GM13977 (cell line): ENCODE measurements around the gene LYZL6.
"Not testable (repeated sequence)": the region's sequence is repeated elsewhere in the genome, so short reads cannot be mapped to it uniquely, and the experiment has no call there.

Experiments used
- DNase-seq: peaks from one replicate; pipeline ENCODE4 v3.0.0; 2012; ENCODE audit warnings: low spot score
- in situ Hi-C: fragments of 300-500 bp; cut with MboI; formaldehyde crosslinking; loops from one replicate; pipeline ENCODE4 v1.12.0; 2022; ENCODE audit warnings: low sequenced_read_pairs, low pct_unique_long_range_greater_than_20kb, mixed read lengths, inconsistent platforms; ENCODE audit not compliant: unreplicated experiment
- TF ChIP-seq, protein P1 (sequence below): IDR thresholded peaks from 2 replicates; pipeline ENCODE4 v1.5.1; 2012; ENCODE audit warnings: mild to moderate bottlenecking, control low read depth; ENCODE audit not compliant: insufficient read depth; ENCODE audit errors: extremely low read depth, missing control alignments

LYZL6 gene

DNA sequence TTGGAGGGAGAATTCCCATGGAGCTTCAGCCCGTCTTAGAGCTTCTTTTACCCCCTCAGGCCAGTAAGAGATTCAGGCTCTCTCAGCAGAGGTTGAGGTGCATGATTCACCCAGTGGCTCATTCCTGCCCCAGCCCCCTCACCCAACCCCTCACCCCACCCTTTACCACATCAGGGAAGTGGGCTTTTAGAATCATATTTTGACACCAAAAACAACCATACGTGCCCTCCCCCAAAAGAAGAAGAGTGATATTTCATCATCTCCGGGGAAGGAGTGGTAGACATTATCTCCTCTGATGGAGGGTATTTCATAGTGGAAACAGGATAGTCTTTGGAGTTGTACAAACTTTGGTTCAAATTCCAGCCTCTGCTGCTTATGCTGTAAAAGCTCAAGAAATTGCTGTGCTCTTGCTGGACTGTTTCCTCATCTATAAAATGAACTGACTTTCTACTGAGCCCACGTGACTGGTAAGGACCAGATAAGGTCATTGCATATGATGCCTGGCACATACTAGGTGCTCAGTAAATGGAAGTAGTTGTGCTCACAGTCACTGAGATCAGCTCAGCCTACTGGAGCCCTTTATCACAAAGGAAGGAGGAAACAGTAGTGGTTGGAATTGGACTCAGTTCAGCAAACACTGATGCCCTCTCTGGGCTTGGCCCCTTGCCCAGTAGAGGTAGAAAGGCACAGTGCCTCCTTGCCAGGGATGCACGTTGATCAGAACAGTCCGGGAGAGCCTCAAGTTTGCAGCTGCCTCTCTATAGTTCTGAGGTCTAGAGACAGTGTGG lies 45.0 kb downstream of the LYZL6 start:
- TF ChIP-seq, protein P1, sequence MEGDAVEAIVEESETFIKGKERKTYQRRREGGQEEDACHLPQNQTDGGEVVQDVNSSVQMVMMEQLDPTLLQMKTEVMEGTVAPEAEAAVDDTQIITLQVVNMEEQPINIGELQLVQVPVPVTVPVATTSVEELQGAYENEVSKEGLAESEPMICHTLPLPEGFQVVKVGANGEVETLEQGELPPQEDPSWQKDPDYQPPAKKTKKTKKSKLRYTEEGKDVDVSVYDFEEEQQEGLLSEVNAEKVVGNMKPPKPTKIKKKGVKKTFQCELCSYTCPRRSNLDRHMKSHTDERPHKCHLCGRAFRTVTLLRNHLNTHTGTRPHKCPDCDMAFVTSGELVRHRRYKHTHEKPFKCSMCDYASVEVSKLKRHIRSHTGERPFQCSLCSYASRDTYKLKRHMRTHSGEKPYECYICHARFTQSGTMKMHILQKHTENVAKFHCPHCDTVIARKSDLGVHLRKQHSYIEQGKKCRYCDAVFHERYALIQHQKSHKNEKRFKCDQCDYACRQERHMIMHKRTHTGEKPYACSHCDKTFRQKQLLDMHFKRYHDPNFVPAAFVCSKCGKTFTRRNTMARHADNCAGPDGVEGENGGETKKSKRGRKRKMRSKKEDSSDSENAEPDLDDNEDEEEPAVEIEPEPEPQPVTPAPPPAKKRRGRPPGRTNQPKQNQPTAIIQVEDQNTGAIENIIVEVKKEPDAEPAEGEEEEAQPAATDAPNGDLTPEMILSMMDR, result no peak
- DNase-seq, result no peak
- in situ Hi-C loops, result no loop called here

DNA sequence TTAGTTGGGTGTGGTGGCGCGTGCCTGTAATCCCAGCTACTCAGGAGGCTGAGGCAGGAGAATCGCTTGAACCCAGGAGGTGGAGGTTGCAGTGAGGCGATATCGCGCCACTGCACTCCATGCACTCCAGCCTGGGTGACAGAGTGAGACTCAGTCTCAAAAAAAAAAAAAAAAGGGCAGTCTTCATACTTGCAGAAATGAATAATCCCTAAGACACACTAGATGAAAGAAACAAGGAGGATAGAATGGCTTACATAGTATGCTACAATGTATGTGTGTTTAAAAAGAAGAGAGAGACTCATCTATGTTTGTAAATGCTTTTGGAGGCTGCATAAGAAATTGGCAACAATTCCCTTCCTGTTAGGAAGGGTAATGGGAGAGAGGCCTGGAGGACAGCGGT lies 45.7 kb downstream of the LYZL6 start:
- DNase-seq, in situ Hi-C loops: not testable (repeated sequence)

DNA sequence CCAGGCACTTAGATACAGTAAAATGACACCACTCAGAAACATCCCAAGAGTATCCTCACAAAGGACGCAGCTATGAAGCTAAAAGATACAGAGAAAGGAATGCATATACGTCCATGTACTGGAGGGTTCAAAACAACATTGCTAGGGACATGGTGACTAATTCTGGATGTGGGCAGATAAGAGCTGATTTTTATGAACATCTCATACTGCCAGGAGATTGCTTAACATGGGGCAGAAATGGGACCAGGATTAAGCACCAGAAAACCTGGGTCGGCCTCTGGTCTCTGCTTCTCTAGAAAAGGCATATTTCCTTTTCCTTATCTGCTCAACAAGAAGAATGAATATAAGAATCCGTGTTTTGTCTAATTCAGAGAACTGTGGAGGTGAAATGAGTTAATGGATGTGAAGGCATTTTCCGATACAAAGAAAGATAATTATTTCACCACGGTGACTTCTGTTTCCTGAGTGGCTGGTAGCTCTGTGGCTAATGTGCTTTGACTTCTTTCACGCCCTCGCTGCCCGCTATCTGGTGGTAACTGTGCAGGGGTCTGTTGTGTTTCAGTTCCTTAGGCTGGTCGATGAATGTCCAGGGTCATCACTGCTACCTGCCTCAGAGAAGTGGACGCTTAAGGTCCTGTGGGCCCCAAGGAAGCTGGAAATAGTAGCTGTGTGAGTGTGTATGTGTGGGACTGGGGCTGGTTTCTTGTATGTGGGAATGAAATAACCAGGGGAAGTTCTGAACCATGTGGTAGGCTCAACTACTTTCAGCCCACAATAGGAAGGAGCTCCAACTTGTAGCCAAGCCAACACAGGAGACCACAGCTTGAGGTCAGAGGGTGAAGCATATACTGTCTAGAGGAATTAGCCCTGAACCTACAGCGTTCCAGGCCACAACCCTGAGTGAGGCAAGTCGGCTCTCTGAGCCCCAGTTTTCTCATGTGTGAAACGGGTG lies 47.6 kb downstream of the LYZL6 start:
- peak; percentile 42 for DNase-seq
- in situ Hi-C loops, result no loop called here
- TF ChIP-seq, protein P1, result no peak

DNA sequence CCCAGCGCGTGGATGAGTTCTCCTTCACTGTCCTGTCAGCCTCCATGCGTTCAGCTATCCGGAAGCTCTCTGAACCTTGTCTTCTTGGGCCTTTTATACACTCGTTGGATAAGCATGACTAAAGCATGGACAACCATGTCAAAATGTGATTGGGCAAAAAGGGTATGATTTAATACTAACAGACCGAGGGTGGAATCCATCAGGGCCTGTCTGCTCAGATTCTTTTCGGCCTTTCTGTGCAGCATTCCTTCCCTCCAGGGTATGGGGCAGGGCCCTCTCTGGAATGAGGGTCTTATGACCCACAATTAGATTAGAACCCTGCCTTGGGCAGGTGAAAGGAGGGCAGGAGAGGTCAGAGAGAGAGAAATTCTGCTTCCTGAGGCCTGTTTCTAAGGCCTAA lies 49.3 kb downstream of the LYZL6 start:
- TF ChIP-seq, protein P1, result no peak
- no peak for DNase-seq
- in situ Hi-C loops, result no loop called here

DNA sequence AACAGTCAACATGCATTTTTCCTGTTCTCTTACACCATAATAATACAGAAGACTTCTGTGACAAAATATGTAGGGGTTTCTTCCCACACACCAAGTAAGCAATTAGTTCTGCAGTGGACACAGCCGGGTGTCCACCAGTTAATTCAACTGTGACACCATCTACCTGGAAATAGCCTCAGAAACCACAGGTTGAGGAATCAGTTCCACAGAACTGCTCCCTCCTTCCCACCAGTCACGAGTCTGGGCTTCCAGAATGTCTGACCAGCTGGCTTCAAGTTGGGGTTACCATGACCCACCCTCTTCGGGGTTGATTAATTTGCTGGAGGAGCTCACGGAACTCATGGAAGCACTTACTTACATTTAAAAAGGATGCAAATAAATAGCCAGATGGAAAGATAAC lies 49.8 kb downstream of the LYZL6 start:
- in situ Hi-C loops, result no loop called here
- TF ChIP-seq, protein P1, result no peak
- no peak for DNase-seq

DNA sequence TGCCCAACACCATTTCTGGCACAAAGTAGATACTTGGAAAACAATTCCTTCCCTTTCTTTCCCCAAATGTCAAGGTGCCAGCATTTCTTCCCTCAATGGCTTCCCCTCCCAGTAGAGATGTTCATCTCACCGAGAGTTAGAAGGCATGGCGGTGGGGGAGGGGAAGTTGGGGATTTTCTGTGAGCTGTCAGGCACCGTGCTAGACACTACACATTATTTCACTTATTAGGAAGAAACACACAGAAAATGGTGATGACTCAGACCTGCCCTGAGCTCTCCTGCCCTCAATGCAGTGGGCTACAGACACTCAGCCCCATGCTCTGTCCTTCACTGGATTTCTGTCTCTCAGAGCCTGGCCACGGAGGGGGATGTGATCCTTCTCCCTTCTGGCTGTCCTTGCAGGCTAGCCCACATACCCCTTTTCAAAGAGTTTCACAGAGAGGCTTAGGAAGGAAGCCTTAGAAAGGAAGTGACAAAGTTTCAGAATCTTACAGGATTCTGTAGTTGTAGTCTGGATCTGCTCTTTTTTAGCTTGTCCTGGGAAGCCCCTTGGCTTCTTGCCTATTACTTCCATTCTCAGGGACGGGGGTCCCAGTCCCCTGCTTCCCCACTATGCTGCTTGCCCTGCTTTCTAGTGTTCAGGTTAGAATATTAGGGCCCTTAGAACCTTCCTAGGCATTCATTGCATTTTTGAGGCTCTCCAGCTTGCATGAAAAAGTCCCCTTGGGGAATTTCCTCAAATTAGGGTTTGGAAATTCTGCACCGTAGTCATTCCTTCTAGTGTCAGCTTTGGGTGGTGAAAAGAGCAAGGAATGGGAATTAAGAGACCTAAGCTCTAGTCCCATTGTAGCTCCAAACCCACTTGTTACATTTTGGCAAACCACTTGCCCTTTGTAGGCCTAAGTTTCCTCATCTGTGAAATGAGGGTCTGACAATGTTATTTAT lies 51.1 kb downstream of the LYZL6 start:
- TF ChIP-seq, protein P1, result no peak
- in situ Hi-C loops, result no loop called here
- peak; percentile 62 for DNase-seq
